GDM1 (cell line): ENCODE data around the gene OR2Y1.
"Not testable (repeated sequence)": the region's sequence is repeated elsewhere in the genome, so short reads cannot be mapped to it uniquely, and the experiment has no call there.

Experiments
- DNase-seq: peaks from one replicate; lab custom pipeline; 2025; lab: John Stamatoyannopoulos, UW

OR2Y1 gene

GRCh38 chr5:180739271-180739670 lies 587 bp downstream of the OR2Y1 start:
- DNase-seq: no peak

GRCh38 chr5:180736536-180736935 lies 3.3 kb downstream of the OR2Y1 start:
- no peak for DNase-seq

GRCh38 chr5:180724944-180725343 lies 14.9 kb downstream of the OR2Y1 start:
- no peak for DNase-seq

- no peak for DNase-seq
Measured at GRCh38 chr5:180723936-180724335, 15.9 kb downstream of the OR2Y1 start.

- no peak for DNase-seq
Measured at GRCh38 chr5:180720486-180720885, 19.4 kb downstream of the OR2Y1 start.

DNA sequence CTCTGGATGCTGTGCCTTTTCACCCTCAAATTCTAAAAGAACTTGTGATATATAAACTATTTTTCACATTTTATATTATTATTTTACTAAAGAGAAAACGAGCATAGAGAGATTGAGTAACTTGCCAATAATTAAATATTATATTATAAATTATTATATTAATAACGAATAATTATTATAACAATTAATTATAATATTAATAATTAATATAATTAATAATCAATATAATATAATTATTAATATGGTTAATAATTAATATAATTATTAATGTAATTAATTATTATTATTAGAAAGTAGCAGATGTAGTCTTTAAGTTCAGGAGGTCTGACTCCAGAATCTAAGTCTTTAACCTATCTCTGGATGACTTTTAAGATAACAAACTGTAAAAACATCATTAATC lies 20.1 kb downstream of the OR2Y1 start:
- DNase-seq: no peak

- no peak for DNase-seq
Measured at GRCh38 chr5:180718810-180719453, 20.9 kb downstream of the OR2Y1 start.

DNA sequence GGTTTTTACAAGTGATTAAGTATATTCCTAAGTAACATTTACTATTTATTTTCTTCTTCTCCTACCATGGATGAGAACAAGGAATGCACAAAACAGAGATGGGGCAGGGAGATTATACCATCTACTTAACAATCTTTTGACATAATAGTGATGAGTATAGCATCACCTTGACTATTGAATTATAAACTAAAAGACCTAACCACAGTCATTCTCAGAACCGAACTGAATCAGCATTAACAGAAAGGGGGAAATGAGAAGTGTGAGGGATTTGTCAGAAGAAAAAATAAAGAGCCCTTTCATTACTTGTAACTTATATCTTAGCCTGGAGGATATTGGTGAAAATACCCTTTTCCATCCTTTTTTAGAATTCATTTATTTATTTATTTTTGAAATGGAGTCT lies 21.9 kb downstream of the OR2Y1 start:
- DNase-seq: no peak

DNA sequence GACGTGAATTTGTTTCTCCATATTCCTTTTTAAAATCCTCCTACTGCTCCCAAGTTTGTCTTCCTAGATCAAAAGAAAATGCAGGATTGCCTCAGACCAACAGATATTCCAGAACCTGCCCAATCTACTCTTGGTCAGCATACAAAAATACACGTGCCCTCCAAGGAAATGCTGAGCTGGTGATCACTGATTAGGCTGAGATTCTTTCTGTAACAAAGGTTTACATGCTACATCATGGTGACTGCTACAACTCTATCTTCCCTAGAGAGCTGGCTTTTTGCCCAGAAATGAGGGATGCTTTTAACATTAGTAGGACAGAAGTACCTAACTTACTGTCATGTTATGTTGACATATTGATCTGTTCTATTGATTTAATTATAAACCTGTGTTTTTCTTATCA lies 35.5 kb downstream of the OR2Y1 start:
- DNase-seq: no peak

DNA sequence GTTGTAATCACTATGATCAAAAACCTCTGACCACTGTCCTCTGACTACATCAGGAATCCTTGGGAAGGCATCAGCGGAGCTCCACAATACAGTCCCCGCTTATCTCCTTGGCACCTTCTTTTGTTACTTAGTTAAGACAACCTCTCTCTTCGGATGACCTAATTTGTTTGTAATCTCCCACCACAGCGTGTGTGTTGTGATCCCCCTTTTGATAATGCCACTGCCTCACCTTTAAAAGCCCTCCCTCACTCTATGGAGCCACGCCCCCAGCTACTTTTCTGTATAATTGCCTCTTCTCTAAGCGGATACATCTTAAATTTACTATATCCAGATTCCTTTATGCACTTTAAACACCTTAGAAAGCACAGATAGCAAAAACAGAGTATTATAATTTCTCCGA lies 35.9 kb downstream of the OR2Y1 start:
- DNase-seq: no peak

- DNase-seq: not testable (repeated sequence)
Measured at GRCh38 chr5:180703371-180703770, 36.5 kb downstream of the OR2Y1 start.

GRCh38 chr5:180700440-180700839 lies 39.4 kb downstream of the OR2Y1 start:
- DNase-seq: not testable (repeated sequence)

- DNase-seq: no peak
Measured at GRCh38 chr5:180699042-180699441, 40.8 kb downstream of the OR2Y1 start.

- no peak for DNase-seq
Measured at GRCh38 chr5:180696116-180696515, 43.7 kb downstream of the OR2Y1 start.

DNA sequence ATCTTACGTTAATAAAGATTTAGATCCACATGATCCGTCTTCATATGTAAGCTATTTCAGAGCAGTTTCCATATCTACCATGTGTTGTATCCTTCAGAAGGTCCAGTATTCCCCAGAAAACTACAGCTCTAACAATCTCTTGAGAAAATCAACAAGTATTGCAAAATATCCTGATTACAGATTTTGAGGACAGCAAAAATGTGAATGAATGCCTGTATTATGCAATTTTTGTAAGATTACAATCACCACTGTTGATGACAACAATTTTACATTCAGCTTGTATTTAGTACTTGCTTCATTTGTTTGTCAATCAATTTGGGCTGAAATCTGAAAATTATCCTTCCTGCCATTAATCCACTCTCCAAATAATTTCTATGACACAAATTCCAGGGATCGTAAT lies 47.4 kb downstream of the OR2Y1 start:
- DNase-seq: no peak

DNA sequence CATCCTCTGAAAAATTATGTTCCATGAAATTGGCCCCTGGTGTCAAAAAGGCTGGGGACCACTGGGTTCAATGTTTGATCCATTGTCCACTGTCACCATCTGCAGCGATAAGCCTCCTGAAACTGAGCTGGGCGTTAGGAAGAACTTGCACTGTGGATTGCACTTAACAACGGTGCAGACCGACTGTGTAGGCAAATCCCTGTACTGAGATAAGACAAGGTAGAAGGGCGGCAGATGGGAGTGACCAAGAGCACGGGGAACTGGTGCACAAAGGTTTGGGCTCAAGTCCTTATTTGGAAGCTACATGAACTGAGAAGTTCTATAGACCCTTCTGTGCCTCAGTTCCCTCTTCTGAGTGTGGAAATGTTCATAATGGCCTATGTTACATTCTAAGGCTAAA lies 48.8 kb downstream of the OR2Y1 start:
- DNase-seq: no peak

DNA sequence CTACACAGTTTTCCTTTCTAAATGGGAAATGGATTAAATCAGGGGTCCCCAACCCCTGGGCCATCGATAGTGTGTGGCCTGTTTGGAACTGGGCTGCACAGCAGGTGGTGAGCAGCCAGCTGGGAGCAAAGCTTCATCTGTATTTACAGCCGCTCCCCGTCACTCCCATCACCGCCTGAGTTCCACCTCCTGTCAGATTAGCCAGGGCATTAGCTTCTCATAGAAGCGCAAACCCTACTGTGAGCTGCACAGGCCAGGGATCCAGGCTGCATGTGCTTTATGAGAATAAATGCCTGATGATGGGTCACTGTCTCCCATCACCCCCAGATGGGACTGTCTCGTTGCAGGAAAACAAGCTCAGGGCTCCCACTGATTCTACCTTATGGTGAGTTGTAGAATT lies 49.3 kb downstream of the OR2Y1 start:
- no peak for DNase-seq

- DNase-seq: no peak
Measured at GRCh38 chr5:180689775-180690174, 50.1 kb downstream of the OR2Y1 start.
